Neural progenitor cell (in vitro differentiated cells): Measurements from ENCODE around the gene MAPK1. TPM values are rescaled to one million over a fixed set of nuclear protein-coding genes. Genes with fewer than 3 reads are reported as not detected.

Experiments used
- DNase-seq: peaks from one replicate; pipeline ENCODE4 v3.0.0-alpha.2; 2016; ENCODE audit warnings: low spot score
- H2AFZ ChIP-seq: fragments of 200-600 bp; sonication (generic); replicated peaks from 2 replicates; pipeline ENCODE4 v1.6.1; 2016; ENCODE audit warnings: antibody characterized with exemption
- H3F3A ChIP-seq: fragments of 200-600 bp; sonication (generic); 2 replicates; pipeline ENCODE4 v1.6.1; 2016; ENCODE audit warnings: antibody characterized with exemption, low read depth
- H3K27ac ChIP-seq: fragments of 200-600 bp; sonication (generic); 2 replicates; pipeline ENCODE4 v1.5.1; 2016; ENCODE audit warnings: mild to moderate bottlenecking
- H3K27me3 ChIP-seq: fragments of 200-600 bp; sonication (generic); 2 replicates; pipeline ENCODE4 v1.6.1; 2016; ENCODE audit warnings: mild to moderate bottlenecking, moderate library complexity
- H3K36me3 ChIP-seq: fragments of 200-600 bp; sonication (generic); 2 replicates; pipeline ENCODE4 v1.5.1; 2016
- H3K4me1 ChIP-seq: fragments of 200-600 bp; sonication (generic); 2 replicates; pipeline ENCODE4 v1.6.1; 2016; ENCODE audit warnings: mixed run types
- H3K4me2 ChIP-seq: fragments of 200-600 bp; sonication (generic); 2 replicates; pipeline ENCODE4 v1.6.1; 2016
- H3K4me3 ChIP-seq: fragments of 200-600 bp; sonication (generic); 2 replicates; pipeline ENCODE4 v1.5.1; 2016
- H3K79me2 ChIP-seq: fragments of 200-600 bp; sonication (generic); 2 replicates; pipeline ENCODE4 v1.6.1; 2016; ENCODE audit warnings: low read depth
- H3K9ac ChIP-seq: fragments of 200-600 bp; sonication (generic); 2 replicates; pipeline ENCODE4 v1.6.1; 2016
- H3K9me3 ChIP-seq: fragments of 200-600 bp; sonication (generic); 2 replicates; pipeline ENCODE4 v1.5.1; 2016; ENCODE audit warnings: low read depth
- H4K20me1 ChIP-seq: fragments of 200-600 bp; sonication (generic); 2 replicates; pipeline ENCODE4 v1.6.1; 2016; ENCODE audit warnings: low read depth
- H3K27ac Mint-ChIP-seq: 3 replicates; pipeline ENCODE4 v1.8.0; 2021; ENCODE audit warnings: mixed read lengths
- H3K27me3 Mint-ChIP-seq: 2 replicates; pipeline ENCODE4 v1.8.0; 2022; ENCODE audit warnings: low read depth, mild to moderate bottlenecking, inconsistent platforms, moderate library complexity, mixed read lengths; ENCODE audit not compliant: insufficient read depth
- H3K36me3 Mint-ChIP-seq: 3 replicates; pipeline ENCODE4 v1.8.0; 2021; ENCODE audit warnings: mixed read lengths
- H3K4me1 Mint-ChIP-seq: 3 replicates; pipeline ENCODE4 v1.8.0; 2021; ENCODE audit warnings: mixed read lengths
- H3K4me3 Mint-ChIP-seq: 3 replicates; pipeline ENCODE4 v1.8.0; 2021; ENCODE audit warnings: mild to moderate bottlenecking, moderate library complexity, mixed read lengths
- H3K9me3 Mint-ChIP-seq: 3 replicates; pipeline ENCODE4 v1.8.0; 2020; ENCODE audit warnings: mixed read lengths
- EZH2 ChIP-seq: fragments of 200-600 bp; sonication (generic); IDR thresholded peaks from 2 replicates; pipeline ENCODE4 v1.6.1; 2017; ENCODE audit warnings: antibody characterized with exemption, mild to moderate bottlenecking, moderate library complexity
- EZH2phosphoT487 ChIP-seq: fragments of 200-600 bp; sonication (generic); IDR thresholded peaks from 2 replicates; pipeline ENCODE4 v1.6.1; 2017; ENCODE audit warnings: antibody characterized with exemption
- total RNA-seq: library from RNA; depleted of rRNA; stranded (reverse); fragments of >200 nt; gene quantifications from 2 replicates; pipeline ENCODE4 v1.2.3, GENCODE V29; 2015; ENCODE audit warnings: low replicate concordance
- TF ChIP-seq, protein P1 (sequence below): fragments of 200-600 bp; sonication (generic); IDR thresholded peaks from 2 replicates; pipeline ENCODE4 v1.5.1; 2017; ENCODE audit warnings: antibody characterized with exemption, mild to moderate bottlenecking

Gene MAPK1
- total RNA-seq, 1 donor from 2014 or later, result 61.4 TPM

DNA sequence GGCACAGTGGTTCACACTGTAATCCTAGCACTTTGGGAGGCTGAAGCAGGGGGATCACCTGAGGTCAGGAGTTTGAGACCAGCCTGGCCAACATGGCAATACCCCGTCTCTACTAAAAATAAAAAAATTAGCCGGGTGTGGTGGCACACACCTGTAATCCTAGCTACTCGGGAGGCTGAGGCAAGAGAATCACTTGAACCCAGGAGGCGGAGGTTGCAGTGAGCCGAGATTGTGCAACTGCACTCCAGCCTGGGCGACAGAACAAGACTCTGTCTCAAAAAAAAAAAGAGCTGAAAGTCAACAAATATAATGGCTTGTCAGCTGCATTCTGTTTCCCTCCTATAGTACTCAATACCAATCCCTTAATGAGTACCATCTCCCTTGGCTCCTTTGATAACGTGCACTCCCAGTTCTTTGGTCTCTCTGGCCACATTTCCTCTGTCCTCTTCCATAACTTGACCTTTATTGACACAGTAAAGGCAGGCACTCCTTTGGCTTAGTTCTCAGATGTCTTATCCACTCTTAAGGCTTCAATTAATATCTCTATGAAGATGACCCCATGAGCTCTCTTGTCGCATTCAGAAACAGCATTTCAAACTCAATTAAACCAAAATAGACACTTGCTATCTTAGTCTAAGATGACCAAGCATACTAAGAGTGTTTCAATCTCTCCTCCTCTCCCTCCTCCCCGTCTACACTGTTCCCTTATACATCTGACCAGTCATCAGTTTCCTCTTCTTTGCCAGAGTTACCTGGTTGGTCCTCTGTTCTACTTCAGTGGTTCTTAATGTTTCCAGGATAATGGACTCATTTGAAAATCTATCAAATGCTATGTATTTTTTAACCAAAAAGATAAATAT, 4.8 kb downstream of the MAPK1 start:
- no peaks in the 10 kb centered on the region for H3K27me3 ChIP-seq
- Mint-ChIP-seq H3K27me3 (peaks cover 2% of the 10 kb centered on the region), H3K9me3 (peaks cover 3% of the 10 kb centered on the region), H3K4me1 (peaks cover 58% of the 10 kb centered on the region), H3K27ac (no peak overlapping the region), H3K4me3 (no peak overlapping the region), H3K36me3 (peaks cover 19% of the 10 kb centered on the region)
- H3K36me3 ChIP-seq, result no peaks in the 10 kb centered on the region
- H3K9ac ChIP-seq, result no peak overlapping the region
- DNase-seq, result no peak
- no peak overlapping the region for H3K4me2 ChIP-seq
- peaks cover 8% of the 10 kb centered on the region for H3F3A ChIP-seq
- H3K4me1 ChIP-seq, result peaks cover 56% of the 10 kb centered on the region
- no peak overlapping the region for H3K4me3 ChIP-seq
- peaks cover 94% of the 10 kb centered on the region for H4K20me1 ChIP-seq
- H2AFZ ChIP-seq, result no peak overlapping the region
- no peak overlapping the region for H3K27ac ChIP-seq
- H3K9me3 ChIP-seq, result no peaks in the 10 kb centered on the region
- TF ChIP-seq EZH2phosphoT487 (no peak), EZH2 (no peak)
- TF ChIP-seq, protein P1, sequence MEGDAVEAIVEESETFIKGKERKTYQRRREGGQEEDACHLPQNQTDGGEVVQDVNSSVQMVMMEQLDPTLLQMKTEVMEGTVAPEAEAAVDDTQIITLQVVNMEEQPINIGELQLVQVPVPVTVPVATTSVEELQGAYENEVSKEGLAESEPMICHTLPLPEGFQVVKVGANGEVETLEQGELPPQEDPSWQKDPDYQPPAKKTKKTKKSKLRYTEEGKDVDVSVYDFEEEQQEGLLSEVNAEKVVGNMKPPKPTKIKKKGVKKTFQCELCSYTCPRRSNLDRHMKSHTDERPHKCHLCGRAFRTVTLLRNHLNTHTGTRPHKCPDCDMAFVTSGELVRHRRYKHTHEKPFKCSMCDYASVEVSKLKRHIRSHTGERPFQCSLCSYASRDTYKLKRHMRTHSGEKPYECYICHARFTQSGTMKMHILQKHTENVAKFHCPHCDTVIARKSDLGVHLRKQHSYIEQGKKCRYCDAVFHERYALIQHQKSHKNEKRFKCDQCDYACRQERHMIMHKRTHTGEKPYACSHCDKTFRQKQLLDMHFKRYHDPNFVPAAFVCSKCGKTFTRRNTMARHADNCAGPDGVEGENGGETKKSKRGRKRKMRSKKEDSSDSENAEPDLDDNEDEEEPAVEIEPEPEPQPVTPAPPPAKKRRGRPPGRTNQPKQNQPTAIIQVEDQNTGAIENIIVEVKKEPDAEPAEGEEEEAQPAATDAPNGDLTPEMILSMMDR, result no peak
- peaks cover 94% of the 10 kb centered on the region for H3K79me2 ChIP-seq

DNA sequence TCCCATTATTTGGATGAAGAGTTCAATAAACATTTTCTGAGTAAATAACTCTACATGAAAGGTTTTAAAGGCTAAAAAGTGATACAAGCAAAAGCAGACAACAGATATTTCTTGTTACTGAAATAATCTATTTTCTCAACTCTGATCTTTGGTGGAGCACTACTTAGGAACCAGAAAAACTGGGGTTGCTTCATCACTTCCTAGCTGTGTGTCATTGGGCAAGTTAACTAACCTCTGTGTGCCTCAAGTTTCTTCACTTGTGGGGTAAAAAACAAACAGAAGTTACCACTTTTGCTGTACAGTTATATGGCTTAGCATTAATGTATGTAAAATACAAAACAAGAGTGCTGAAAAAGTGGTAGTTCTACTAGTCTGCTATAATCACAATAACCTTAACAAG, 5.6 kb downstream of the MAPK1 start:
- H4K20me1 ChIP-seq, result peaks cover 100% of the 10 kb centered on the region

DNA sequence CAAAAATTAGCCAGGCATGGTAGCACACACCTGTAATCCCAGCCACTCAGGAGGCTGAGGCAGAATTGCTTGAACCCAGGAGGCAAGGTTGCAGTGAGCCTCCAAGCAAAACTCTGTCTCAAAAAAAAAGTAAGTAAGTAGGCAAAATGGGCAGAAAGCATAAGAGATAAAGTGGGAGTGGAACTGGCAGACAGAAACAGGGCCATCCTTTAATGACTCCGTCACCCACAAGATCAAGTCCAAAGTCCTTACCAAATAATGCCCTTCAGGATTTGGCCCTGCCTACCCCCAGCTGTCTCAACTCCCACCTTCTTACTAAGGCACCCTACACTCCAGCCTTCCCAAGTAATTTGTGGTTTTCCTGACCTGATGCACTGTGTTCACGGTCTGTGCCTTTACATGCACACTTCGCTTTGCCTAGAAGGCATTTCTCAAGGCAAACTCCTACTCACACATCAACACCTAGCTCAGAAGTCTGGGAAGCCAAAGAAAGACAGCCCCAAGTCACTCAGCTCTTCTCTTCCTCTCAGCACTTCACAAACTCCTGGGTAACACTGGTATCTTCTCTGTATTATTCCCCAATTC, 6.1 kb downstream of the MAPK1 start:
- H3K9ac ChIP-seq, result no peak overlapping the region
- no peak overlapping the region for H3K4me2 ChIP-seq
- H3K79me2 ChIP-seq, result peaks cover 100% of the 10 kb centered on the region
- no peaks in the 10 kb centered on the region for H3K9me3 ChIP-seq
- no peak overlapping the region for H2AFZ ChIP-seq
- peaks cover 2% of the 10 kb centered on the region for H3K27me3 Mint-ChIP-seq
- no peak overlapping the region for H3K4me3 Mint-ChIP-seq
- no peak overlapping the region for H3K27ac Mint-ChIP-seq
- no peak for DNase-seq
- TF ChIP-seq EZH2 (no peak), EZH2phosphoT487 (no peak)
- TF ChIP-seq, protein P1, result no peak
- peaks cover 25% of the 10 kb centered on the region for H3K36me3 Mint-ChIP-seq
- peaks cover 56% of the 10 kb centered on the region for H3K4me1 ChIP-seq
- no peaks in the 10 kb centered on the region for H3K27me3 ChIP-seq
- no peak overlapping the region for H3K4me3 ChIP-seq
- H3K4me1 Mint-ChIP-seq, result peaks cover 58% of the 10 kb centered on the region
- H4K20me1 ChIP-seq, result peaks cover 100% of the 10 kb centered on the region
- peaks cover 8% of the 10 kb centered on the region for H3F3A ChIP-seq
- no peaks in the 10 kb centered on the region for H3K36me3 ChIP-seq
- no peak overlapping the region for H3K27ac ChIP-seq
- peaks cover 3% of the 10 kb centered on the region for H3K9me3 Mint-ChIP-seq

More for the DNA sequence above, 5.6 kb downstream of the MAPK1 start:
- no peak for TF ChIP-seq EZH2
- TF ChIP-seq EZH2phosphoT487, result no peak
- TF ChIP-seq, protein P1, result no peak
- no peak for DNase-seq
- Mint-ChIP-seq H3K4me1 (peaks cover 58% of the 10 kb centered on the region), H3K9me3 (peaks cover 3% of the 10 kb centered on the region), H3K27me3 (peaks cover 2% of the 10 kb centered on the region), H3K27ac (no peak overlapping the region), H3K36me3 (peaks cover 21% of the 10 kb centered on the region), H3K4me3 (no peak overlapping the region)
- Histone ChIP-seq H3K27ac (no peak overlapping the region), H3K9me3 (no peaks in the 10 kb centered on the region), H3K36me3 (no peaks in the 10 kb centered on the region), H2AFZ (no peak overlapping the region), H3K9ac (no peak overlapping the region), H3K4me1 (peaks cover 56% of the 10 kb centered on the region), H3K79me2 (peaks cover 100% of the 10 kb centered on the region), H3K4me3 (no peak overlapping the region), H3K27me3 (no peaks in the 10 kb centered on the region), H3K4me2 (no peak overlapping the region), H3F3A (peaks cover 8% of the 10 kb centered on the region)
